HG02938 (cell line): ENCODE data around the gene CD200R1.

ENCODE experiments used
- ATAC-seq: cut with Tn5 transposase; IDR thresholded peaks from one replicate; pipeline ENCODE4 v1.9.1; 2021; ENCODE audit warnings: mild to moderate bottlenecking, moderate library complexity; ENCODE audit not compliant: unreplicated experiment

CD200R1 gene

DNA sequence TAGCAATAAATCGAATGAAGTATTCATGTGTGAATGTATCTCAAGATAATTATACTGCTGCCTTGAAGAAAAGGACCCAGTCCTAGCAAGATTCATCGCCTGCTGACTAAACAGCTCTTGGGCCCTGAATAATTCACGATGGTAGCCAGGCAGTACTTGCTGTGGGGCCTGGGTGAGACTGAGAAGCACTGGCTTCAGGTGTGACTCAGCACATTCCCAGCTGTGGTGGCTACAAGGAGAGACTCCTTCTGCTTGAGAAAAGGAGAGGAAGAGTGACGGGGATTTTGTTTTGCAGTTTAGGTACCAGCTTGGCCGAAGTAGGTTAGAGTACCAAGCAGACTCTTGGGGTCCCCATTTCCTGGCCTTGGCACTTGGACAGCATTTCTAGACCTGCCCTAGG, 80.6 kb downstream of the CD200R1 start:
- ATAC-seq: no peak

DNA sequence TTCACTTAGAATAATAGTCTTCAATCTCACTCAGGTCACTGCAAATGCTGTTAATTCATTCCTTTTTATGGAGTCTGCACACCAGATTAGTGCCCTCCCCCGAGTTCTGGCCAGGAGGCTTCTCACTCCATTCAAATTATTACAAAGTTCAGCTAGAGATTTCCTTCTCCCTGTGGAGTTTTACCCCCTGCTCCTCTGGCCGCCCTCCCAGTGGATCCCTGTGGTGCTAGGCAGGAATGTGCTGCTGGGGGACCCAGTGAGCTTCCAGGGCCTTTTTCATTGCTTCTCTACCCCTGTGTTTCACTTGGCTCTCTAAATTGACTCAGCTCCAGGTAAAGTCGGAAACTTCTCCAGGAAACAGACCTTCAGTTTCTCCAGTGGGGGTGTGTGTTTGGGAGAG, 85.5 kb downstream of the CD200R1 start:
- no peak for ATAC-seq

DNA sequence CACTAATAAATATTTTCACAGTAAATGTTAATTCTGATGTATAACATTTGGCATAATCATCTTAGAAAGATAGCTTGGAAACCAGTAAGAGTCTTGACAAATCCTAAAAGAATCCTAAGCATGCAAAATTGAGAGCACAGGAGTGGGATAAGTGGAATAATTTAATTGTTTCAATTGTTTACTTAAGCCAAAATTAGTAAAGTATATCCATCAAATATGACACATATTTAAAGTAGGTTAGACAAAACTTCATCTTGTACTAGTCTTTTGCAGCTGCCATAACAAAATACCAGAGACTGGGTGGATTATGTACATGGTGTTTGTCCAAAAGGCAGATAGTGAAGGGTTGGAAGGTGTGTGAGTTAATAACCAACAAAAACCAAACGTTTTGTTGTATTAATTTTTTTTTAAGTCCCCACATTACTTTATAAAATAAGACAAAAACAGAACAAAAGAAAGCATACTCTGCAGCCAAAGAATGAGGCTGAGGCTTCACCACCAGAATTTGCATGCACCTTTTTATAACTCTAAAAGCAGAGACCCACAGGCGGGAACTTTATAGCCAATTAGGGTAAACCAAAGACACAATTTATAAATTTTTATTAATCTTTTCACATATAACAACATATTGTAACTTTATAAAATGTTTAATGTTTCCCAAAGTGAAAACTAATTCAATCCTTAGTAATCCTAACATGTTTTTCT, 86.4 kb downstream of the CD200R1 start:
- ATAC-seq: no peak

DNA sequence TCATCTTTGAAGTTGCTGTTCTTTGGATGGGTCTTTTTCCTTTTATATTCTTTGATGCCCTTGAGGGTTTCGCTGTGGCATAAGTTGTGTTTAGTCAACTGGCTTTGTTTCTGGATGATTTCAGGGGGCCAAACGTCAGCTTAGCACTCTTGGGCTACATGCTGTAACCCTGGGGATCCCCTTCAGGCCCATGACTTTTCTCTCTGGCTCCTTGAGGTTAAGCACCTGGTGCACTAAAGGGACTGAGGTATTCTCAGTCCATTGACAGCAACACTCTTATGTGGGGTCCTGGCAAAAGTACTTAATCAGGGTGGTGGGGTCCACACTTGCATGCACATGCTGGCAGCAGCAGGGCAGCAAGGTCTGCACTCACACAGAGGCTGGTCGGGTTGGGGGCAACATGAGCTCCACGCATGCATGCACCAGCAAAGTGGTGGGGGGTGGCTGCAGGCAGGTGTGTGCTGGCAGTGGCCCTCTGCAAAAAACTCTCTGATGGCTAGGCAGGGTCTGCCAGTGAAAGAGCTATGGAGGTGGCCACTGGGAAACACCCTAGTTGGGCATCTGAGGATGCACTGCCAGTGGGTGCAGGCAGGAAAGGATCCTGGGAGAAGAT, 90.1 kb downstream of the CD200R1 start:
- no peak for ATAC-seq

DNA sequence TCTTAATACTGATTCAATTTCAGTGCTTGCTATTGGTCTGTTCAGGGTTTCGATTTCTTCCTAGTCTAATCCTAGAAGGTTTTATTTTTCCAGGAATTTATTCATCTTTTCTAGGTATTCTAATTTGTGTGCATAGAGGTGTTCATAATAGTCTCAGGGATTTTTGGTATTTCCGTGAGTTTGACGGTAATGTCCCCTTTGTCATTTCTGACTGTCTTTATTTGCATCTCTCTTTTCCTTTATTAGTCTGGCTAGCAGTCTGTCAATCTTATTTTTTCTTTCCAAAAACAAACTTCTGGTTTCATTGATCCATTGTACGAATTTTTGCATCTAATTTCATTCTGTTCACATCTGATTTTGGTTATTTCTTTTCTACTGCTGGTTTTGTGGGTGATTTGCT, 93.0 kb downstream of the CD200R1 start:
- no peak for ATAC-seq

DNA sequence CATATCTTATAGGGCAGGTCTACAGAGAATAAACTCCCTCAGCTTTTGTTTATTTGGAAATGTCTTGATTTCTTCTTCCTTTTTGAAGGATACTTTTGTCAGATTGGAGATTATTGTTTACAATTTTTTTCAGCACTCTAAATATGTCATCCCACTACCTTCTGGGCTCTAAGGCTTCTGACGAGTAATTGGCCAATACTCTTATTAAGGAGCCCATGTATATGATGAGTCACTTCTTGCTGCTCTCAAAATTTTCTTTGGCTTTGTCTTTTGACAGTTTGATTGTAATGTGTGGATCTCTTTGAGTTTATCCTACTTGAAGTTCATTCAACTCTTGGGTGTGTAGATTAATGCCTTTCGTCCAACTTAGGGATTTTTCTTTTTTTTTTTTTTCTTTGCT, 99.3 kb downstream of the CD200R1 start:
- ATAC-seq: no peak

DNA sequence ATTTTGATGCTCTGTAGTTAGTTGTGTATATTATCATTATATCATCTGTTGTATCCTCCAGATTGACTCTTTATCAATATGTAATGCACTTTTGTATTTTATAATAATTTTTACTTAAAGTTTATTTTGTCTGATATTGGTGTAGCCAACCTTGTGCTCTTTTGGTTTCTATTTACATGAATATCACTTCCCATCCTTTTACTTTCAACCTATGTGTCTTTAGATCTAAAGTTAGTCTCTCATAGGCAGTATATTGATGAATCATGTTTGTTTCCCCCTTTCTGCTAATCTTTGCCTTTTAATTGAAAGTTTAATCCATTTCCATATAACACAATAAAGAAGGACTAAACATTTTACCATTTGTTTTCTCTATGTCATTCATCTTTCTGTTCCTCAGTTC, 100.2 kb downstream of the CD200R1 start:
- no peak for ATAC-seq

DNA sequence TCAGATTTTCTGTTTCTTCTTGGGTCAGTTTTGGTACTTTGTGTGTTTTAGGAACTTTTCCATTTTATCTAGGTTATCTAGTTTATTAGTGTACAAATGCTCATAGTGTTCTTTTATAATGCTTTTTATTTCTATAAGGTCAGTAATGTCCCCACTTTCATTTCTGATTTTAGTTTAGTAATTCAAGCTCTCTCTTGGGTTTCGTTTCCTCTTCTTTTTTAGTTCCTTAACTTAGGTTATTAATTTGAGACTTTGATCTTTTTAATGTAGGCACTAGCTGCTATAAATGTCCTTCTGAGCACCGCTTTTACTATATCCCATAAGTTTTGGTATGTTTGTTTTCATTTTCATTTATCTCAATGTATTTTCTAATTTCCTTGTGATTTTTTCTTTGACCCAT, 101.3 kb downstream of the CD200R1 start:
- ATAC-seq: peak; percentile 66

DNA sequence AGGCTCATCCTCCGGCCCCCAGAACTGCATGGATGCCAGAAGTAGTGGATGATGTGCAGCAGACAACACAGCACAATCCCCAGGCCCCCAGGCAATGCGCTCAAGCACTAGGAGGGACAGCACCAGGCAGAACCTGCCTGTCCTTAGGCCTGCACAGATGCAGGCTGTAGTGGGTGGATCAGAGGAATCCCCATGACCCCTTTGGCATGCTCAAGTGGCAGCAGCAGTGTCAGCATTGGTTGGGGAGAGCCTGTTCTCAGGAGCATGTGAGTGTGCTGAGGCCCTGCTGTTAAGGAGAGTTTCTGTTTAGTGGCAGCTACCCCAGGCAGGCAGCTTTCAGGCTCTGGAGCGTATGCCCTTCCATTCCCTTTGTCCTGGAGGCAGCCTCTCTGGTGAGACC, 103.2 kb downstream of the CD200R1 start:
- no peak for ATAC-seq
